HEK293T (cell line): Measurements from ENCODE around the gene ZFYVE26.

Source experiments
- BHLHE40 ChIP-seq: fragments of 450-650 bp; IDR thresholded peaks from 2 replicates; pipeline ENCODE4 v1.6.1; 2016; ENCODE audit warnings: mild to moderate bottlenecking, moderate library complexity, borderline replicate concordance
- CTBP1 ChIP-seq: fragments of 450-650 bp; IDR thresholded peaks from 2 replicates; pipeline ENCODE4 v1.6.1; 2016; ENCODE audit warnings: borderline replicate concordance
- LEF1 ChIP-seq: fragments of 450-650 bp; IDR thresholded peaks from 2 replicates; pipeline ENCODE4 v1.6.1; 2017; ENCODE audit warnings: mild to moderate bottlenecking, borderline replicate concordance
- NFRKB ChIP-seq: fragments of 450-650 bp; IDR thresholded peaks from 2 replicates; pipeline ENCODE4 v1.6.1; 2016; ENCODE audit warnings: mild to moderate bottlenecking, moderate library complexity
- PKNOX1 ChIP-seq: fragments of 450-650 bp; IDR thresholded peaks from 2 replicates; pipeline ENCODE4 v1.6.1; 2016
- SP1 ChIP-seq: fragments of 450-650 bp; IDR thresholded peaks from 2 replicates; pipeline ENCODE4 v1.6.1; 2017
- ZNF384 ChIP-seq: fragments of 450-650 bp; IDR thresholded peaks from 2 replicates; pipeline ENCODE4 v1.6.1; 2016

- TF ChIP-seq SP1 (no peak), BHLHE40 (no peak), ZNF384 (no peak), LEF1 (no peak), CTBP1 (no peak), PKNOX1 (no peak), NFRKB (no peak)
These were observed 94.5 kb downstream of the ZFYVE26 start for GRCh38 chr14:67721875-67722274.
